SJCRH30 (cell line): ENCODE data around the gene SCUBE1. TPM values are rescaled to one million over a fixed set of nuclear protein-coding genes. Genes with fewer than 3 reads are reported as not detected.
"Not testable (repeated sequence)": the region's sequence is repeated elsewhere in the genome, so short reads cannot be mapped to it uniquely, and the experiment has no call there.

Source experiments
- DNase-seq, 2 experiments: peaks; one replicate each; pipeline ENCODE4 v3.0.0-alpha.2; 2015 to 2020
- H3K27ac ChIP-seq: fragments of 250-450 bp; sonication (Bioruptor Pico); 2 replicates; pipeline ENCODE4 v1.5.1; 2020; ENCODE audit warnings: mild to moderate bottlenecking, moderate library complexity
- H3K27me3 ChIP-seq: fragments of 250-450 bp; sonication (Bioruptor Pico); 2 replicates; pipeline ENCODE4 v1.5.1; 2020; ENCODE audit warnings: mild to moderate bottlenecking, moderate library complexity
- H3K36me3 ChIP-seq: fragments of 250-450 bp; sonication (Bioruptor Pico); 2 replicates; pipeline ENCODE4 v1.5.1; 2020; ENCODE audit warnings: mild to moderate bottlenecking, moderate library complexity
- H3K4me1 ChIP-seq: fragments of 250-450 bp; sonication (Bioruptor Pico); 2 replicates; pipeline ENCODE4 v1.5.1; 2020; ENCODE audit warnings: mild to moderate bottlenecking, moderate library complexity
- H3K4me3 ChIP-seq: fragments of 250-450 bp; sonication (Bioruptor Pico); 2 replicates; pipeline ENCODE4 v1.5.1; 2020; ENCODE audit warnings: mild to moderate bottlenecking, moderate library complexity
- H3K9me3 ChIP-seq: fragments of 250-450 bp; sonication (Bioruptor Pico); replicated peaks from 2 replicates; pipeline ENCODE4 v1.5.1; 2020; ENCODE audit warnings: mild to moderate bottlenecking, moderate library complexity
- total RNA-seq: library from RNA; depleted of rRNA; stranded (reverse); fragments of >200 nt; shearing (Covaris generic); gene quantifications from 2 replicates; pipeline ENCODE4 v1.2.3, GENCODE V29; 2014

The SCUBE1 gene
- total RNA-seq, 1 experiment from 2014 or later, result 13.7 TPM

DNA sequence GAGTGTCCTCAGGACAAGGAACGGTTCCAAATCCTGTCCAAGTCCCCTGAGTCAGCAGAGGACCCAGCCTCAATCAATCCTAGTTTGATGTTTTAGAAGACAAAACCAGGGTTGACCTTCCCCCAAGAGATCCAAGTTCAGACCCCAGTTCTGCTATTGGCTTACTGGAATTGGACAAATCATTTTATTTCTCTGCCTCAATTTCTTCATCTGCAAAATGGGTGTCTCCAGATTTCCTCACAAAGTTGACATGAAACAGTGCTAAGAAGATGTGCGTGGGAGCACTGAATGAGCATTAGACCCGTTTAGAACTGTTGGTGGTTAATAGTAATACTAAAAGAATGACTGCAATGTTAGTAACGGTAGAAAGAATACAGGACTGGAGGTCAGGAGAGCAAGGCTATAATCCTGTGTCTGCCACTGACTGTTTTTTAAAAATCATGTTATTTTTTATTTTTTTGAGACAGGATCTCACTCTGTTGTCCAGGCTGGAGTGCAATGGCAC, 32.8 kb upstream of the SCUBE1 start:
- Histone ChIP-seq H3K4me3 (no peak overlapping the region), H3K27ac (no peak overlapping the region), H3K27me3 (no peaks in the 10 kb centered on the region), H3K9me3 (no peaks in the 10 kb centered on the region), H3K36me3 (no peaks in the 10 kb centered on the region), H3K4me1 (peaks cover 13% of the 10 kb centered on the region; the same call in 1 of the 2 replicates)
- no peak for DNase-seq

DNA sequence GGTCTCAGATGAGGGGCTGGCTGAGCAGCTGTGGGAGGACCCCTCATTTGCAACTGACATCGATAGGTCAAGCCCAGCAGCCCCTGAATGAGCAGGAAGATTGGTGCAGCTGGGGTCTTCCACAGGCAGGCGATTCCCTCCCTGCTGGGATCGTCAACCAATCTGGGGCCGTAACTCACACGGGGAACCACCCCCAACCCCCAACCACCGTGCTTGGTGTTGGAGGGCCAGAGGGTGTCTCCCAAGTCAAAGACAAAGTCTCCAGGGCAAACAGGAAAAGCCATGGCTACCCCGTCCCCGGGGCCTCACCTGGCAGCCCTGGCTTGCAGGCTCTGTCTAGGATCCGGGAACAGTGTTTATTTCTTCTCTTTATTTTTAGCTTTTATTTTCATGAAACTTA, 26.9 kb upstream of the SCUBE1 start:
- H3K4me1 ChIP-seq, result no peaks in the 10 kb centered on the region
- H3K27me3 ChIP-seq, result no peaks in the 10 kb centered on the region
- DNase-seq, result no peak
- no peak overlapping the region for H3K4me3 ChIP-seq
- no peaks in the 10 kb centered on the region for H3K9me3 ChIP-seq
- no peak overlapping the region for H3K27ac ChIP-seq
- H3K36me3 ChIP-seq, result no peaks in the 10 kb centered on the region

DNA sequence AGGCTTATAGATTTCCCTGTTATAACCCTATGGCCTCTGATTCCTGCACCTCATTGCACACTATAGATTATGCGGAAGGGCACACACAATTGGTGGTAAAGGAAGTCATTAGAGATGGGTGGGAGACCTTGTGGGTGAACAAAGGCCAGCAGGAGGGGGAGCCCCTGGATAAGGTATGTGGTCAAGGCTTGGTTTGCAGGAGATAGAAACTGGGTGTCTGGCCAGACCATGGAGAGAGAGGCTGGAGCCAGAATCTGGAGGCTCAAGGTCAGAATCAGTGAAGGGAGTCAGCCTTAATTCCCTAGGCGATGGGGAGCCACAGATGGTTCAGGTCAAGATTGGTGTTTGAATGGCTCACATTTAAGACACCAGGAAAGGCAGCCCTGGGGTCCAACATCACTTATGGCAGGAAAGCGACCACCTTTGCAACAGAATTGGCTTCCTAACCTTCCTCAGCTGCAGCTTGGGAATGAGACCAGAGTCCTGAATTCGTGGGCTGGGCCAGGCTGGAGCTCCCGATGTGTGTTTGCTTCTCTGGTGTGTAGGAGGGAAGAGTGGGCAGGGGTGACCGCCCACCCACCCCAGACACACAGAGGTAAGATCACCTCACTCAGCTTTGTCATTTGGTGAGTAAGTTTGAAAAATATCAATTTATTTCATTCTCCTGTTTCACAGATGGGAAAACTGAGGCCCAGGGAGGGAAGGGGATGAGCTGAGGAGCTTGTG, 22.7 kb upstream of the SCUBE1 start:
- H3K27me3 ChIP-seq, result no peaks in the 10 kb centered on the region; the same call in 1 of the 2 replicates
- H3K4me3 ChIP-seq, result no peak overlapping the region
- no peaks in the 10 kb centered on the region for H3K4me1 ChIP-seq
- H3K27ac ChIP-seq, result no peak overlapping the region
- no peak for DNase-seq
- H3K9me3 ChIP-seq, result no peaks in the 10 kb centered on the region
- no peaks in the 10 kb centered on the region for H3K36me3 ChIP-seq

DNA sequence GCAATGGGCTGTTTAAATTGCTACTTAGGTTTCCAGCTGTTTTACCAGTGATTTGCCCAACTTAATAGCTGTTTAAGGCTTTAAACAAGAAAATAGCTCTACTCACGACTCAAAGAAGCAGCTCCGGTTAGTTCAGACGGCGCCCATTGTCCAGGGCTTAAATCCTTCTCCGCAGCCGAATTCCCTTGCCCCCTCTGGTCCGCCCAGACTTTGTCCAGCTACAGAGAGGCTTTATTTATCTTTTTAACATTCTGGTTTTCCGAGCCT, 20.9 kb upstream of the SCUBE1 start:
- Histone ChIP-seq H3K4me1 (no peaks in the 10 kb centered on the region), H3K27ac (no peak overlapping the region), H3K9me3 (no peaks in the 10 kb centered on the region), H3K27me3 (no peaks in the 10 kb centered on the region; the same call in 1 of the 2 replicates), H3K4me3 (no peak overlapping the region), H3K36me3 (no peaks in the 10 kb centered on the region)
- DNase-seq, result no peak

DNA sequence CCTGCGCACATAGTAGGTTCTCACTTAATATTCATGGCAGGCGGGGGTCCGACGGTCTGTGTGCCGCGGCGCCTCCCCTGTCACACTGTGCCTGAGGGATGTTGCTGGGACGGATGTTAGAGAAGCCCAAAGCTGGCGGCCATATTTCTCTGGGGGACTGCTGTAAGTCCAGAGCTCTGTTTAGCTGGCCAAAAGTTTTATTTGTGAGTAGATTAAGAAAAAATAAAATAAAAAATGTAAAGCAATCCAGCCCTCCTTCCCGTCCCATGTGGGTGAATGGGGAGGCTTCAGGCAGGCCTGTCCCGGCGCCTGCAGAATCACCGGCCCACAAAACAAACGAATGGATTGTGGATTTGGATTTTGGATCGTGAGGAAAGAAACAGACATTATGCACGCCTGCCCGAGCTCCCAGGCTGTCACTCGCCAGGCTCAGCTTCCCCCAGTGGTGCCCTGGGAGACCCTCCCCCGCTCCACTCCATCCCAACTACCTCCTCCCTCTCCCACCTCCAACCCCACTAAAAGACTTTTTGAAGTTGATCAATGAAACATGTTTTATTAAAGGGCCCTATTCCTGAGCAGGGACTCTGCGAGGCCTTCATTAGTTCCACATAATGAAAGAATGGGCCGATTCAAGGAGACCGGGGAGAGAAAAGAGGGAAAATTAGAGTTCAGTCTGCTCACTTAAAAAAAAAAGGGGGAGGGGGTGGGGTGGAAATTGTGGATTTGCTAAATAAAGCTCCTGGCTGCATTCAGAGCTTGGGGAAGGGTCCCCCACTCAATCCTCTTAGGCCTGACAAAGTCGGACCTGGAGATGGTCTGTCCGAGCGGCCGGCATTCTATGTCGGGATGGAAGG, 20.4 kb upstream of the SCUBE1 start:
- H3K9me3 ChIP-seq, result no peaks in the 10 kb centered on the region
- H3K27me3 ChIP-seq, result no peaks in the 10 kb centered on the region; the same call in 1 of the 2 replicates
- H3K4me1 ChIP-seq, result no peaks in the 10 kb centered on the region
- H3K4me3 ChIP-seq, result no peak overlapping the region
- no peak for DNase-seq
- no peaks in the 10 kb centered on the region for H3K36me3 ChIP-seq
- H3K27ac ChIP-seq, result no peak overlapping the region

DNA sequence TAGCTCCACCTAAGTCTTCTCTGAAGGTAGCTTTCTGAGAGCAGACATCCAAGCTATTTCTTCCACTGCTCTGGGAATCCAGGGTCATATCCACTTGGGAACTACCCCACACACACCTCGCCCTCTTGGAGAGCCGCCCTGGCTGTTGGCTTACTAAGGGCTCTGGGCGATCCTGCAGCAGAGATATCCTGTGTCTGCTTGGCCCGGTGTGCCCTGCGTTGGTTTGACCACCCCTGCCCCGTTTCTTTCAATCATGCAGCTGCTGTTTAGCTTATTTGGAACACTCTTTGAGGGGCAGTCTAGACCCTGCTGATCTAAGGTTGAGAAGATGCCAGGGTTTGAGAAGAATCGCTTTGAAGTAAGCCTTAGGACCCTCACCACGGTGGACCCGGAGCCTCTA, 17.4 kb upstream of the SCUBE1 start:
- H3K4me3 ChIP-seq, result no peak overlapping the region
- H3K27ac ChIP-seq, result no peak overlapping the region
- H3K9me3 ChIP-seq, result no peaks in the 10 kb centered on the region
- no peaks in the 10 kb centered on the region for H3K36me3 ChIP-seq
- H3K27me3 ChIP-seq, result no peaks in the 10 kb centered on the region; the same call in 1 of the 2 replicates
- DNase-seq, result no peak
- H3K4me1 ChIP-seq, result no peaks in the 10 kb centered on the region

DNA sequence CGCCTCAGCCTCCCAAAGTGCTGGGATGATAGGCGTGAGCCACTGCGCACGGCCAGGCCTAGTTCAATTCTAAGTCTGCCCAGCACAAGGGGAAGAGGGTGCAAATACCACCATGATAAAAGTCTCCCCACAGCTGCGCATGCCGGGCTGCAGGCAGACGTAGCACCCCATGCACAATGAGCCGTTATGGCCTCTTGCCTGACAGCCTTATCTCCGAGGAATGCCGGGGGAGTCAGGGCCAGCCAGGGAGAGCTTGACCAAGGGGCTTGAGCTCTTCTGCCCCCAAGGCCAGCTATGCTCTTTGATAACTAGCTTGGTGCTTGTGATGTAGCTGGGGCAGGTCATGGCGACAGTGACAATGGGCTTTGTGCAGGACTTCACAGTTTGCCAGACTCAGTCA, 13.7 kb upstream of the SCUBE1 start:
- Histone ChIP-seq H3K27me3 (no peaks in the 10 kb centered on the region), H3K4me3 (no peak overlapping the region), H3K9me3 (no peaks in the 10 kb centered on the region), H3K36me3 (no peaks in the 10 kb centered on the region), H3K27ac (no peak overlapping the region), H3K4me1 (no peaks in the 10 kb centered on the region)
- no peak for DNase-seq

DNA sequence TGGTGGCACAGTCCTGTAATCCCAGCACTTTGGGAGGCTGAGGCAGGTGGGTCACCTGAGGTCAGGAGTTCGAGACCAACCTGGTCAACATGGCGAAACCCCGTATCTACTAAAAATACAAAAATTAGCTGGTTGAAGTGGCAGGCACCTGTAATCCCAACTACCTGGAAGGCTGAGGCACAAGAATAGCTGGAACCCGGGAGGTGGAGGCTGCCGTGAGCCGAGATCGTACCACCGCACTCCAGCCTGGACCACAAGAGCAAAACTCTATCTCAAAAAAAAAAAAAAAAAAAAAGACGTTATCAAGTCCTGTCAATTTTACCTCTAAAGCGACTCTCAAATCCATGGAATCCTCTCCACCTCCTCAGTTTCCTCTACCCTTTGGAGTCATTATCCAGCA, 12.5 kb upstream of the SCUBE1 start:
- H3K4me1 ChIP-seq, H3K27ac ChIP-seq, H3K9me3 ChIP-seq: not testable (repeated sequence)

DNA sequence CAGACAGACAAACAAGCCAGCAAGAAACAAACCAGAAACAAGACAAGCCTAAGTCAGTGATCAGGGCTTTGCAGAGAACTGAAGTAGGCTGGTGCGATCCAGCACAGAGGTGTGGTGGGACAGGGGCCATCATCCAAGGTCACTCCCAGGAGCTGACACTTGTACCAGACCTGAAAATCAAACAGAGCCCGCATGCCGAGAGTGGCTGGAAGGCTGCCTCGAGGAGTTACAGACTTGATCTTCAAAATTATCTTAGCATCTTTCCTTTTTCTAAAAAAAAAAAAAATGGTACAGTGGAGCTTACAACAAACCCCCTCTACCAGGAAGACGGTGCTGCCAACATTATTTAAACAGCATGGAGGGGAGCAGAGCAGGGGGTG, 8.8 kb upstream of the SCUBE1 start:
- H3K4me1 ChIP-seq, result no peaks in the 10 kb centered on the region
- no peaks in the 10 kb centered on the region for H3K9me3 ChIP-seq
- H3K4me3 ChIP-seq, result no peak overlapping the region
- H3K27me3 ChIP-seq, result peaks cover 4% of the 10 kb centered on the region; the same call in 1 of the 2 replicates
- H3K36me3 ChIP-seq, result no peaks in the 10 kb centered on the region
- no peak for DNase-seq
- H3K27ac ChIP-seq, result no peak overlapping the region

More for the DNA sequence above, 12.5 kb upstream of the SCUBE1 start:
- H3K36me3 ChIP-seq, H3K27me3 ChIP-seq, DNase-seq, H3K4me3 ChIP-seq: not testable (repeated sequence)

DNA sequence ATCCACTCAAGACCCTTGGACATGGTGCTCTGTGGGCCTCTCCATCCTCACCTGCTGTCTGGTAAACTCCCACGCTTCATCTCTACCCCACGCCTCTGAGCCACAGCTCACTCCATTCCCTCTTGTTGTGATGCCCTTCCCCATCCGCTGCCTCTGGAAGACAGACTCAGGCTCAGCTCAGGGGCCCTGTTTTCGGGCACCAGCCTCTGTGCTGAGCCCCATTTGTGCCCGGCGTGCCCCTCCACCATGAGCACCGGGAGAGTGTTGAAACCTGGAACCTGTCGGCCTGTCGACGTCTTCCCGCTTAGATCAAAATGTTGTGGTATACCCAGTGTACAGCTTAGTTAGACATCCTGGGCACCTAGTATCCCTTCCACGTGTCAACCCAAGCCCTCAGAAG, 6.5 kb upstream of the SCUBE1 start:
- H3K27me3 ChIP-seq, result peaks cover 4% of the 10 kb centered on the region; the same call in 1 of the 2 replicates
- no peak overlapping the region for H3K27ac ChIP-seq
- no peaks in the 10 kb centered on the region for H3K36me3 ChIP-seq
- H3K9me3 ChIP-seq, result no peaks in the 10 kb centered on the region
- DNase-seq, result no peak
- peaks cover 8% of the 10 kb centered on the region for H3K4me1 ChIP-seq
- no peak overlapping the region for H3K4me3 ChIP-seq

DNA sequence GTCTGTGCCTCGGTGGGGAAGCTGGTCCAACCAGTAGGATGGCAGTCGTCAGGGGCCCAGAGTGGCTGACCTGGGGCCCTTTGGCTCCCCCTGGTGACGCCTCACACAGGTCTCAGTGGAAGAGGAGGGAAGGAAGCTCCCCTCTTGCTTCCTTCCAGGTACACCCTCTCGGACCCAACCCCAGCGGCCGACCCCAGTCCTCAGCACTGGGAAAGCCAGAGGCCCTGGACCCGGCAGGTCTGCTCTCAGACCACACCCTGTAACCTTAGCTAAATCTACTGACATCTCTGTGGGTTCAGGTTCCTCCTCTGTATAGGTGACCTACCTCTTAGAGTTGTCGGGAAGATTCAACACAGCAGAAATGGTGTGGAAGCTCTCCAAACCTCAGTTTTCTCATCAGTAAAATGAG, 3.4 kb upstream of the SCUBE1 start:
- H3K36me3 ChIP-seq, result no peaks in the 10 kb centered on the region
- H3K4me3 ChIP-seq, result no peak overlapping the region
- peaks cover 8% of the 10 kb centered on the region for H3K4me1 ChIP-seq
- DNase-seq, result peak; percentile 74 to 88
- H3K27me3 ChIP-seq, result peaks cover 3% of the 10 kb centered on the region; the same call in 1 of the 2 replicates
- no peaks in the 10 kb centered on the region for H3K9me3 ChIP-seq
- H3K27ac ChIP-seq, result no peak overlapping the region

DNA sequence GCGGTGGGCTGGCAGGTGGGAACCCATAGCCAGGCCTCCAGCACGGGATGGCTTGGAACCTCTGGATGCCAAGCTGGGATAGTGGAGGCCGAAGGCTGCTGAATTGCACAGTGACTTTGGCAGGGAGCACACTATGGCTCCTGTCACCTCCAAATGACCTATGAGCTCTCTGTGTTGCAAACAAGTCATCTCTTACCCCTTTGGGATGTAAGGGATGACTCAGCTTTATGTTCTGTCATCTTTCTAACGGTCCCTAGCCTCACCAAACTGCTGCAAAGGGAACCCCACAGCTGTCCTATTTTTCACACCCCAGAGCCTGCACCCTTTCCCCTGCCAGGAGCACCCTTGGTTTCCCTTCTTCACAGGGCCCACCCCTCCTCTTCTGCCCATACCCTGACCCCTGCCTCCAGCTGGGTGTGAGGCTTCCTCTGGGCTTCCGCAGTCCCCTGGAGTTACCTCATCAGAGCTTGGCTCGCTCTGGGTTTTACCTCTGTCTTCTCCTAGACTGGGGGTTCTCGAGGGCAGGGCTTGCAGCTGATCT, 2.7 kb upstream of the SCUBE1 start:
- Histone ChIP-seq H3K36me3 (no peaks in the 10 kb centered on the region), H3K4me3 (no peak overlapping the region), H3K27ac (no peak overlapping the region), H3K27me3 (no peaks in the 10 kb centered on the region), H3K4me1 (peaks cover 8% of the 10 kb centered on the region), H3K9me3 (no peaks in the 10 kb centered on the region)
- no peak for DNase-seq

DNA sequence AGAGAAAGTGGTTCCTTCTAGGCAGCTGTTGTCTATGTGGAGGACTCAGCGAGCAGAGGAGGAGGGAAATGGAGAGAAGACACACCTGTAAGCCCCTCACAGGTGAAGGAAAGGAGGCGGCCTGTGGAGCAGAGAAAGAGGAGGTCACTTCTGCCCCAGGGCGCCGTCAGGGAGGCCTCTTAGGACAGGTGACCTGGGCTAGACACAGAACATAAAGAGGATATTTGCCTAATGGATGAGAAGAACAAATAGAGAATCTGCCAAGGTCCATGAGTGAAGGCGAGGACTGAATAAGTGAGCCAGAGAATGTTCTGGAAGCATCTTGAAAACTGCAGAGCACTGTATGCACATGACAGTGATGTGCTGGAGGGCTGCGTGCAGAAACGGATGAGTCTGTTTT, 2.2 kb upstream of the SCUBE1 start:
- Histone ChIP-seq H3K36me3 (no peaks in the 10 kb centered on the region), H3K9me3 (no peaks in the 10 kb centered on the region), H3K27me3 (no peaks in the 10 kb centered on the region), H3K27ac (no peak overlapping the region), H3K4me3 (no peak overlapping the region), H3K4me1 (peaks cover 8% of the 10 kb centered on the region)
- no peak for DNase-seq

DNA sequence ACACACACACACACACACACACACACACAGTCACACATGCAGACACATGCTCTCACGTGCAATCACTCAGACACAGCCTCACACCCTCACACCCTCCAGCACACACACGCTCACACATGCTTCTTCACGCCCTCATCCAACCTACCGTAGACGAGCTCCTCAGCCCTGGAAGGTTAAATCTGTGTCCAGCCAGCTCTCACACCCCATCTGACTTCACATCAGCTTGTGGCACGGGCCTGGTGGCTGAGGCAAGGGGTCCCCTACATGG, 1.3 kb upstream of the SCUBE1 start:
- Histone ChIP-seq H3K36me3 (no peaks in the 10 kb centered on the region), H3K27ac (no peak overlapping the region), H3K4me3 (no peak overlapping the region), H3K4me1 (peaks cover 8% of the 10 kb centered on the region), H3K27me3 (no peaks in the 10 kb centered on the region), H3K9me3 (no peaks in the 10 kb centered on the region)
- DNase-seq, result no peak

DNA sequence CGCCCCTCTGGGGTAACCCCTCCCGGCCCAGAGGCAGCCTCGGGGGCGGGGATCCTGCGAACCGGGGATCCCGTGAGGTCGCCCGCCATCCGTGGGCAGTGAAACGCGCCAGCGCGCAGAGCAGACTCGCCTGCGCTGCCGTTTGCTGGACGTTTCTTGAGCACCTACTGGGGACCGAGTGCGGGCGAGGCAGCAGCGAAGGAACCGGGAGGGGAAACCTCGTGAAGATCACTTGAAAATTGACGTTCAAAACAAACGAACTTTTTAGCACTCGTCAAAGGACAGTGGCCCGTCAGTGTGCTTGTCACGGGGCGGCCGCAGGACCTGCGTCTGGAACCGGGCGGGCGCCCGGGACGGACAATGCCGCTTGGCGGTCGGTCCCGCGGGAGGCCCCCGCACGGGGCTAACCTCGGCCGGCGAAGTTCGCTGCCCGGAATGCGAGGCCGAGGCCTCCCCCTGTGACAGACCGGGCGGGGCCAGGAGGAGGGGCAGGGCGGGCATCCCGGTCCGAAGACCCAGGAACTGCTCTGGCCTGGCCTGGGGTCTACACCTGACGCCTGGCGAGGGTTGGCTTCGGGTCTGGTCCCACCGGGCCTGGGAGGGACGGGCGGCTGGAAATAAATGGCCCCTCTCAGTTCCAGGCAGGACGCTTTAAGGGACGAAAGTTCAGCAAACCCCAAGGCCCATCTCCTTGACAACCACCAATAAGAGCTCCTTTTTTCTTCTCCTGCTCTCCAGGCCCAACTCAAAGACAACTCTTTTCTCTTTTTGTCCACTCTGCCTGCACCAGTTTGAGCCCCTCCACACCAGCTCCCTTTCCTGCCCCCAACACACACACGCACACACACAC, 723 bp upstream of the SCUBE1 start:
- Histone ChIP-seq H3K27me3 (no peaks in the 10 kb centered on the region), H3K4me1 (peaks cover 8% of the 10 kb centered on the region), H3K36me3 (no peaks in the 10 kb centered on the region), H3K4me3 (peak overlapping the region; percentile 52), H3K27ac (no peak overlapping the region), H3K9me3 (no peaks in the 10 kb centered on the region)
- DNase-seq, result no peak
